Fibroblast of lung (primary cell): ENCODE data around the gene CENPX. TPM values are rescaled to one million over a fixed set of nuclear protein-coding genes. Genes with fewer than 3 reads are reported as not detected.

Experiments
- DNase-seq, 2 donors: peaks; one replicate each; pipeline versions ENCODE4 v3.0.0 to v3.0.0-alpha.2; 2010; ENCODE audit warnings: low read depth in 2 of 2
- H2AFZ ChIP-seq: 2 replicates; pipeline ENCODE4 v1.5.1; 2012; ENCODE audit warnings: low read length, control low read depth, inconsistent platforms
- H3K27ac ChIP-seq: 2 replicates; pipeline ENCODE4 v1.5.1; 2011; ENCODE audit warnings: low read length, control low read depth; ENCODE audit not compliant: insufficient read depth
- H3K27me3 ChIP-seq: 2 replicates; pipeline ENCODE4 v1.5.1; 2011; ENCODE audit warnings: mild to moderate bottlenecking, low read length; ENCODE audit not compliant: control insufficient read depth, insufficient read depth
- H3K36me3 ChIP-seq: 2 replicates; pipeline ENCODE4 v1.5.1; 2011; ENCODE audit warnings: low read length; ENCODE audit not compliant: control insufficient read depth, insufficient read depth
- H3K4me1 ChIP-seq: 2 replicates; pipeline ENCODE4 v1.5.1; 2011; ENCODE audit warnings: low read length; ENCODE audit not compliant: control insufficient read depth, insufficient read depth; ENCODE audit errors: extremely low read depth
- H3K4me2 ChIP-seq: 2 replicates; pipeline ENCODE4 v1.5.1; 2011; ENCODE audit warnings: low read length, control low read depth; ENCODE audit not compliant: insufficient read depth; ENCODE audit errors: extremely low read depth
- H3K4me3 ChIP-seq, 4 experiments: fragments of 200-600 bp in 1 of 4; sonication (generic) in 1 of 4; replicated peaks in 1 of 4; 2 replicates each; pipeline ENCODE4 v1.5.1; 2011 to 2016; ENCODE audit warnings: low read length in 4 of 4, low read depth in 3 of 4, mild to moderate bottlenecking in 3 of 4, control low read depth in 2 of 4, inconsistent platforms in 1 of 4, mixed read lengths in 1 of 4; ENCODE audit not compliant: insufficient read depth in 1 of 4; ENCODE audit errors: control extremely low read depth in 1 of 4
- H3K79me2 ChIP-seq: 2 replicates; pipeline ENCODE4 v1.5.1; 2012; ENCODE audit warnings: mild to moderate bottlenecking, low read length, inconsistent platforms; ENCODE audit not compliant: control insufficient read depth, insufficient read depth
- H3K9ac ChIP-seq: 2 replicates; pipeline ENCODE4 v1.5.1; 2011; ENCODE audit warnings: mild to moderate bottlenecking, low read length, control low read depth; ENCODE audit not compliant: insufficient read depth
- H3K9me3 ChIP-seq: 2 replicates; pipeline ENCODE4 v1.5.1; 2012; ENCODE audit warnings: low read depth, low read length; ENCODE audit not compliant: control insufficient read depth, insufficient read depth
- H4K20me1 ChIP-seq: 2 replicates; pipeline ENCODE4 v1.5.1; 2011; ENCODE audit warnings: low read length; ENCODE audit not compliant: control insufficient read depth, insufficient read depth; ENCODE audit errors: extremely low read depth
- EZH2 ChIP-seq: IDR thresholded peaks from 2 replicates; pipeline ENCODE4 v1.5.1; 2012; ENCODE audit warnings: low read length, control low read depth, mild to moderate bottlenecking; ENCODE audit errors: missing control alignments
- polyA plus RNA-seq, 2 donors: library from polyadenylated mRNA; depleted of rRNA in 1 of 2; stranded (reverse) in 1 of 2; unstranded in 1 of 2; fragments of >200 nt; gene quantifications; 2 replicates each; pipeline ENCODE4 v1.2.1, GENCODE V29; 2011 to 2012; ENCODE audit warnings: missing spikeins in 1 of 2
- total RNA-seq: library from RNA; depleted of rRNA; stranded (reverse); fragments of >200 nt; gene quantifications from 2 replicates; pipeline ENCODE4 v1.2.1, GENCODE V29; 2014
- TF ChIP-seq, protein P1 (sequence below), 2 donors: IDR thresholded peaks in 1 of 2; conservative IDR thresholded peaks in 1 of 2; 1 replicate in 1 of 2; 2 replicates in 1 of 2; pipeline ENCODE4 v1.5.1; 2011 to 2012; ENCODE audit warnings: low read length in 2 of 2, control low read depth in 1 of 2, inconsistent platforms in 1 of 2, low read depth in 1 of 2, mild to moderate bottlenecking in 1 of 2

Gene CENPX
- total and polyA plus RNA-seq, 2 donors (not counting 1 experiment from before 2014, with no cell fraction given) = 29.2 to 30.4 TPM

DNA sequence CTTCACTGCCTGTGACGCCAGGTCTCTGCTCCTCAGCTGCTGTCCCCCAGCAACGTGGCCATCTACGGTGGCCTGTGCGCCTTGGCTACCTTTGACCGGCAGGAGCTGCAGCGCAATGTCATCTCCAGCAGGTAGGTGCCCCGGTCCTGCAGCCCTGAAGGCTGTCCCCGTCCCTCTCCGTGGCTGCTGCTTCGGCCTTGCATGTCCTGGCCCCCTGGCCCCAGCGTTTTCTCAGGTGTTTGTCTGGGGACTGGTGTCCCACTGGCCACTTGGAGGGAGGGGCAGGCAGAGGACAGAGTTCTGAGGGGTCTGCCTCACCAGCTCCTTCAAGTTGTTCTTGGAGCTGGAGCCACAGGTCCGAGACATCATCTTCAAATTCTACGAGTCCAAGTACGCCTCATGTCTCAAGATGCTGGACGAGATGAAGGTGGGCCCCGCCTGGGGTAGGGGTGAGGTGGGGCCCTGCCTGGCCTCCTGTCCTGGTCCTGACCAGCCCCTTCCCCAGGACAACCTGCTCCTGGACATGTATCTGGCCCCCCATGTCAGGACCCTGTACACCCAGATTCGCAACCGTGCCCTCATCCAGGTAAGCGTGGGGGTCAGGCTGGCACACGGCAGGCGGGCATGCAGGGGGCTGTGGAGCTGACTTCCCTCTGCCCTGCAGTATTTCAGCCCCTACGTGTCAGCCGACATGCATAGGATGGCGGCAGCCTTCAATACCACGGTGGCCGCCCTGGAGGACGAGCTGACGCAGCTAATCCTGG, 33.5 kb upstream of the CENPX start:
- no peak for DNase-seq
- Histone ChIP-seq H3K4me2 (no peak overlapping the region), H4K20me1 (no peaks in the 10 kb centered on the region), H3K27ac (no peak overlapping the region), H3K9ac (no peak overlapping the region), H3K27me3 (no peaks in the 10 kb centered on the region), H3K4me3 (no peak overlapping the region), H3K9me3 (no peaks in the 10 kb centered on the region), H3K4me1 (peaks cover 3% of the 10 kb centered on the region), H3K36me3 (peaks cover 54% of the 10 kb centered on the region), H3K79me2 (peaks cover 19% of the 10 kb centered on the region), H2AFZ (no peak overlapping the region)
- no peak for TF ChIP-seq EZH2
- TF ChIP-seq, protein P1, sequence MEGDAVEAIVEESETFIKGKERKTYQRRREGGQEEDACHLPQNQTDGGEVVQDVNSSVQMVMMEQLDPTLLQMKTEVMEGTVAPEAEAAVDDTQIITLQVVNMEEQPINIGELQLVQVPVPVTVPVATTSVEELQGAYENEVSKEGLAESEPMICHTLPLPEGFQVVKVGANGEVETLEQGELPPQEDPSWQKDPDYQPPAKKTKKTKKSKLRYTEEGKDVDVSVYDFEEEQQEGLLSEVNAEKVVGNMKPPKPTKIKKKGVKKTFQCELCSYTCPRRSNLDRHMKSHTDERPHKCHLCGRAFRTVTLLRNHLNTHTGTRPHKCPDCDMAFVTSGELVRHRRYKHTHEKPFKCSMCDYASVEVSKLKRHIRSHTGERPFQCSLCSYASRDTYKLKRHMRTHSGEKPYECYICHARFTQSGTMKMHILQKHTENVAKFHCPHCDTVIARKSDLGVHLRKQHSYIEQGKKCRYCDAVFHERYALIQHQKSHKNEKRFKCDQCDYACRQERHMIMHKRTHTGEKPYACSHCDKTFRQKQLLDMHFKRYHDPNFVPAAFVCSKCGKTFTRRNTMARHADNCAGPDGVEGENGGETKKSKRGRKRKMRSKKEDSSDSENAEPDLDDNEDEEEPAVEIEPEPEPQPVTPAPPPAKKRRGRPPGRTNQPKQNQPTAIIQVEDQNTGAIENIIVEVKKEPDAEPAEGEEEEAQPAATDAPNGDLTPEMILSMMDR (conservative IDR thresholded peaks at IDR 0.05 in 1 of 2, IDR thresholded peaks at IDR 0.05 in 1 of 2; ENCODE audit: low read depth in 1 of 2, low read length in 2 of 2) = no peak

DNA sequence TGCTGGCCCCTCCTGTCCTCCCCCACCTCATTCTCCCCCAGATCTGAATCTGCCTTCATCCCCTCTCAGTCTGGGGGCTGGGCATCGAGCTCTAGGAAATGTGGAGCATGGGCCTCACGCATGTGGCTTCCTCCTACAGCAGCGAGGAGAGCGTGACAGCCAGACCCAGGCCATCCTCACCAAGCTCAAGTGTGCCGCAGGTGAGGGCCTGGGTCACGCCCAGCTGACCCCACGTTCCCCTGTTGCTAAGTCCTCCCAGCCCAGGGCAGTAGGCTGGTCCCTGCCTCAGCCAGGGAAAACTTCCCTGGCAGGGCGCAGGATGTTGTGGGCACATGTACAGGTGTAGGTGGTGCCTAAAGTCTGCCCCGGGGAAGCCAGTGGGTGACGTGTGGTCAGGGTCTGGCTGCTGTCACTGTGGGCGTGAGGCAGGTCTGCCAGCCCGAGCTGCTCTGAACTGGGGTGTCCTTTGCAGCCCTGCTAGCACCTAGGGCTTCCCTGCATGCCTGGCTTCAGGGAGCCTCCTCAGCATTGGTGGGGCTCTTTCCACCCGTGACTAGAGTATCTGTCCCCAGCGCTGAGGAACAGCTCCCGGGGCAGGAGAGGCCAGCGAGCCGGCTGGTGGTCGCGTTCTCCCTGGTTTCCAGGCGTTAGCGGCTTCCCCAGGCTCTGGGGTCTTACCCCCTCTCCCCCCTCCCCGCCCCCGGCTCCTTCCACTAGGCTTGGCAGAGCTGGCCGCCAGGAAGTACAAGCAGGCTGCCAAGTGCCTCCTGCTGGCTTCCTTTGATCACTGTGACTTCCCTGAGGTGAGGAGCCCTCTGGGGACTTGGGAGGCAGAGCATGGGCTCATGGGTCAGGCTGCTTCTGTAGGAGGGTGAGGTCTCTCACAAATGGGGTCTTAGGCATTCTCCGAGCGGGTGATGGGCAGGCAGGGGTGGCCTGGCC, 32.6 kb upstream of the CENPX start:
- Histone ChIP-seq H3K79me2 (peaks cover 19% of the 10 kb centered on the region), H3K4me1 (peaks cover 7% of the 10 kb centered on the region), H3K4me2 (no peak overlapping the region), H3K4me3 (no peak overlapping the region), H3K36me3 (peaks cover 46% of the 10 kb centered on the region), H3K27ac (no peak overlapping the region), H3K27me3 (no peaks in the 10 kb centered on the region), H3K9ac (no peak overlapping the region), H4K20me1 (no peaks in the 10 kb centered on the region), H3K9me3 (no peaks in the 10 kb centered on the region), H2AFZ (no peak overlapping the region)
- no peak for TF ChIP-seq EZH2
- TF ChIP-seq, protein P1 (conservative IDR thresholded peaks at IDR 0.05 in 1 of 2, IDR thresholded peaks at IDR 0.05 in 1 of 2; ENCODE audit: low read depth in 1 of 2, low read length in 2 of 2) = no peak
- DNase-seq = no peak

DNA sequence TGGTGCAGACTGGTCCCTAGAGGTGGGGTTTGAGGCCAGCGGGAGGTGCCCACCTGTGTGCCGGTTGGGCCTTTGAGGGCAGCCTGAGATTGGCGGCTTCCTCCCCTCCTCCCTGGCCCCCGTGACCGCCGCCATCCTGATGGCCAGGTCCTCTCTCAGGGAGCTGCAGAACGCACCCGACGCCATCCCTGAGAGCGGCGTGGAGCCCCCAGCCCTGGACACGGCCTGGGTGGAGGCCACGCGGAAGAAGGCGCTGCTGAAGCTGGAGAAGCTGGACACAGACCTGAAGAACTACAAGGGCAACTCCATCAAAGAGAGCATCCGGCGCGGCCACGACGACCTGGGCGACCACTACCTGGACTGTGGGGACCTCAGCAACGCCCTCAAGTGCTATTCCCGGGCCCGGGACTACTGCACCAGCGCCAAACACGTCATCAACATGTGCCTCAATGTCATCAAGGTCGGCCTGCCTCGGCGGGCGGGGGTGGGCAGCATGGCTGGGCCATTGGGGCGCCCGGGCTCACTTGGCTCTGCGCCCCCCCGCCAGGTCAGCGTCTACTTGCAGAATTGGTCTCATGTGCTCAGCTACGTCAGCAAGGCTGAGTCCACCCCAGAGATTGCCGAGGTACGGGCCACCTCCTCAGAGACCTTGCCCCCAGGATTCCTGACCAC, 31.8 kb upstream of the CENPX start:
- peak overlapping the region; percentile 7 for H3K9ac ChIP-seq
- H3K36me3 ChIP-seq = peaks cover 47% of the 10 kb centered on the region
- TF ChIP-seq, protein P1 (conservative IDR thresholded peaks at IDR 0.05 in 1 of 2, IDR thresholded peaks at IDR 0.05 in 1 of 2; ENCODE audit: low read depth in 1 of 2, low read length in 2 of 2) = no peak
- no peak for TF ChIP-seq EZH2
- H2AFZ ChIP-seq = no peak overlapping the region
- H3K4me3 ChIP-seq = no peak overlapping the region
- DNase-seq = no peak
- no peak overlapping the region for H3K4me2 ChIP-seq
- no peak overlapping the region for H3K27ac ChIP-seq
- peaks cover 7% of the 10 kb centered on the region for H3K4me1 ChIP-seq
- peaks cover 21% of the 10 kb centered on the region for H3K79me2 ChIP-seq
- no peaks in the 10 kb centered on the region for H3K9me3 ChIP-seq
- no peaks in the 10 kb centered on the region for H4K20me1 ChIP-seq
- H3K27me3 ChIP-seq = no peaks in the 10 kb centered on the region
